Inferior parietal cortex (tissue), 1 donor: ENCODE results near the gene PCDHB16.
A peak's percentile ranks its signal among the peaks of the same experiment; 100 is the strongest.
"Not testable (repeated sequence)": the region's sequence is repeated elsewhere in the genome, so short reads cannot be mapped to it uniquely, and the experiment has no call there.

Experiments
- DNase-seq: peaks from one replicate; pipeline ENCODE4 v3.0.0-alpha.2; 2016; ENCODE audit errors: extremely low spot score

Gene PCDHB16

GRCh38 chr5:141182248-141182647, at the start of gene PCDHB16:
Gene PCDHB16 (plus strand): TSS chr5:141182387. CDS start chr5:141182560, 173 bp downstream.
- peak; percentile 39 for DNase-seq

GRCh38 chr5:141135030-141135717, 47.0 kb upstream of the PCDHB16 start, which contains the start of gene PCDHB5:
Gene PCDHB5 (plus strand): TSS chr5:141135206. CDS start chr5:141135435, 229 bp downstream.
- DNase-seq: peak; percentile 44

GRCh38 chr5:141135718-141136266, 46.4 kb upstream of the PCDHB16 start:
- no peak for DNase-seq

- not testable (repeated sequence) for DNase-seq
These were observed 44.8 kb upstream of the PCDHB16 start for GRCh38 chr5:141137346-141137745.

GRCh38 chr5:141149812-141150211, 32.4 kb upstream of the PCDHB16 start, which contains the start of gene PCDHB6:
Gene PCDHB6 (plus strand): TSS chr5:141150057. CDS start chr5:141150258, 201 bp downstream.
- DNase-seq: peak; percentile 18

- DNase-seq: no peak
These were observed 31.8 kb upstream of the PCDHB16 start for GRCh38 chr5:141150224-141150992.

- DNase-seq: no peak
These were observed 31.2 kb upstream of the PCDHB16 start for GRCh38 chr5:141150993-141151325.

GRCh38 chr5:141151632-141152031, 30.6 kb upstream of the PCDHB16 start:
- not testable (repeated sequence) for DNase-seq

- not testable (repeated sequence) for DNase-seq
These were observed 30.1 kb upstream of the PCDHB16 start for GRCh38 chr5:141152096-141152495.

- no peak for DNase-seq
These were observed 26.4 kb upstream of the PCDHB16 start for GRCh38 chr5:141155540-141156374.

GRCh38 chr5:141157356-141157755, 24.8 kb upstream of the PCDHB16 start:
- not testable (repeated sequence) for DNase-seq

GRCh38 chr5:141157901-141158300, 24.3 kb upstream of the PCDHB16 start:
- DNase-seq: not testable (repeated sequence)

GRCh38 chr5:141172381-141173204, 9.6 kb upstream of the PCDHB16 start, which contains the start of gene PCDHB7:
Gene PCDHB7 (plus strand): TSS chr5:141172644. CDS start chr5:141172836, 192 bp downstream.
- DNase-seq: peak; percentile 59

GRCh38 chr5:141174291-141175104, 7.7 kb upstream of the PCDHB16 start:
- DNase-seq: not testable (repeated sequence)

GRCh38 chr5:141175933-141176332, 6.3 kb upstream of the PCDHB16 start:
- DNase-seq: no peak

GRCh38 chr5:141177577-141178191, 4.5 kb upstream of the PCDHB16 start, which contains the start of gene PCDHB8:
Gene PCDHB8 (plus strand): TSS chr5:141177790. CDS start chr5:141178035, 245 bp downstream.
- DNase-seq: not testable (repeated sequence)

- not testable (repeated sequence) for DNase-seq
These were observed 2.8 kb upstream of the PCDHB16 start for GRCh38 chr5:141179371-141179770.

- not testable (repeated sequence) for DNase-seq
These were observed 2.3 kb upstream of the PCDHB16 start for GRCh38 chr5:141179876-141180275.

GRCh38 chr5:141180313-141180712, 1.9 kb upstream of the PCDHB16 start:
- no peak for DNase-seq
